ENCODE data around the gene NCF4. TPM values are rescaled to one million over a fixed set of nuclear protein-coding genes. Genes with fewer than 3 reads are reported as not detected.

The NCF4 gene
- total and polyA plus RNA-seq, 4 donors = 6.5 to 42.4 (median 27.2) TPM

DNA sequence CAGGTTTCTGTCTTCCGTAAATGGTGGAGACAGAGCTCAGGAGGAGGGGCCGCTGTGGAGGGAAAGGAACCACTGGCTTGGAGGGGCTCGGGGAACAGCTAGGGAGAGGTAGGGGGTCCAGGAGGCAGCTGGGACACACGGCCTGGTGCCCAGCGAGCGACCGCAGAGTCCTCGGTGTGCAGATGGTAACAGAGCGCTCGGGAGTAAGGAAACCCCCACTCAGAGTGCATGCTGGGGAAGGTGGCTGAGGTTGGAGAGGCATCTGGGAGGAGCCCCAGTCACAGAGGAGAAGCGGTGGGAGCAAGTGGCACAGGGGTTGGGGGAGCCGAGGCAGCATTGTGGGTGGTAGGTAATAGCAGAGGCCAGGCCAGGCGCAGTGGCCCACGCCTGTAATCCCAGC is 10.8 kb upstream of the NCF4 start:
- WGBS, 2 donors = 72 to 74% methylated on average over 14 of the region's 14 CpGs
- DNase-seq (no peak), ATAC-seq (ENCODE audit: low FRiP score) (no peak)
- Histone ChIP-seq H3K9me3 (ENCODE audit: control insufficient read depth, low read length) (no peaks in the 10 kb centered on the region), H3K27ac (ENCODE audit: low read depth in 1 of 2, low read length in 2 of 2) (no peak overlapping the region), H3K4me3 (ENCODE audit: low read length in 2 of 2) (no peak overlapping the region), H3K4me1 (ENCODE audit: control insufficient read depth in 1 of 2, insufficient read depth in 2 of 2, low read length in 2 of 2) (no peaks in the 10 kb centered on the region), H3K36me3 (ENCODE audit: control insufficient read depth in 1 of 2, insufficient read depth in 2 of 2, low read length in 1 of 2) (no peaks in the 10 kb centered on the region), H3K27me3 (ENCODE audit: control insufficient read depth in 1 of 2, insufficient read depth in 2 of 2, low read length in 1 of 2) (no peaks in the 10 kb centered on the region)
- intact Hi-C loops (cut with DNase I) = no loop called here

DNA sequence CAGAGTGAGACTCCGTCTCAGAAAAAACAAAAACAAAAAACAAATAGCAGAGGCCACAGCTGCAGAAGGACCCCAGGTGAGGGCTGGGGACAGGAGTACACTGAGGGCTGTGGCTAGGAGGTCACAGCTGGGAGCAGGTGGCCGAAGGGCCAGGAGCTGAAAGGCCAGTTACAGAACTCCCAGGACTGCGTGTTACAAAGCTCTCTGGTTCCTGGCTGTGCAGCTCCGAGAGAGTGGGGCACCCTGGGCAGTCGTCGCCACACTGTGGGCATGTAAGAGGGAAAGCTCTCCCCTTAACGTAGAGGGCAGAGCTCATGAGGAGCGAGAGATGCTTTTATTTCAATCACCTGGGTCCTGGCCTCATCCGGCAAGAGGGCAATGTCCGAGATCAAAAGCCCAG is 10.1 kb upstream of the NCF4 start:
- no peak for DNase-seq
- H3K4me3 ChIP-seq (ENCODE audit: low read length in 2 of 2) = no peak overlapping the region
- no peaks in the 10 kb centered on the region for H3K4me1 ChIP-seq (ENCODE audit: control insufficient read depth in 1 of 2, insufficient read depth in 2 of 2, low read length in 2 of 2)
- 73 to 76% methylated on average over 10 of the region's 10 CpGs for WGBS, 2 donors
- intact Hi-C loops (cut with DNase I) = no loop called here
- H3K9me3 ChIP-seq (ENCODE audit: control insufficient read depth, low read length) = no peaks in the 10 kb centered on the region
- no peak for ATAC-seq (ENCODE audit: low FRiP score)
- H3K27ac ChIP-seq (ENCODE audit: low read depth in 1 of 2, low read length in 2 of 2) = no peak overlapping the region
- no peaks in the 10 kb centered on the region for H3K27me3 ChIP-seq (ENCODE audit: control insufficient read depth in 1 of 2, insufficient read depth in 2 of 2, low read length in 1 of 2)
- H3K36me3 ChIP-seq (ENCODE audit: control insufficient read depth in 1 of 2, insufficient read depth in 2 of 2, low read length in 1 of 2) = no peaks in the 10 kb centered on the region

- 88 to 90% methylated on average over 7 of the region's 7 CpGs for WGBS, 2 donors
- Histone ChIP-seq H3K9me3 (ENCODE audit: control insufficient read depth, low read length) (no peaks in the 10 kb centered on the region), H3K27ac (ENCODE audit: low read depth in 1 of 2, low read length in 2 of 2) (no peak overlapping the region), H3K36me3 (ENCODE audit: control insufficient read depth in 1 of 2, insufficient read depth in 2 of 2, low read length in 1 of 2) (no peaks in the 10 kb centered on the region), H3K4me3 (ENCODE audit: low read length in 2 of 2) (no peak overlapping the region), H3K4me1 (ENCODE audit: control insufficient read depth in 1 of 2, insufficient read depth in 2 of 2, low read length in 2 of 2) (no peaks in the 10 kb centered on the region), H3K27me3 (ENCODE audit: control insufficient read depth in 1 of 2, insufficient read depth in 2 of 2, low read length in 1 of 2) (no peaks in the 10 kb centered on the region)
- ATAC-seq (ENCODE audit: low FRiP score) (no peak), DNase-seq (no peak)
- intact Hi-C loops (cut with DNase I) = no loop called here
Measured at GRCh38 chr22:36852056-36852973, 8.5 kb upstream of the NCF4 start.

- WGBS, 2 donors = 56 to 57% methylated on average over 15 to 16 of the region's 16 CpGs
- Histone ChIP-seq H3K36me3 (ENCODE audit: control insufficient read depth in 1 of 2, insufficient read depth in 2 of 2, low read length in 1 of 2) (no peaks in the 10 kb centered on the region), H3K27me3 (ENCODE audit: control insufficient read depth in 1 of 2, insufficient read depth in 2 of 2, low read length in 1 of 2) (no peaks in the 10 kb centered on the region), H3K4me3 (ENCODE audit: low read length in 2 of 2) (no peak overlapping the region), H3K4me1 (ENCODE audit: control insufficient read depth in 1 of 2, insufficient read depth in 2 of 2, low read length in 2 of 2) (no peaks in the 10 kb centered on the region), H3K27ac (ENCODE audit: low read depth in 1 of 2, low read length in 2 of 2) (no peak overlapping the region), H3K9me3 (ENCODE audit: control insufficient read depth, low read length) (no peaks in the 10 kb centered on the region)
- intact Hi-C loops (cut with DNase I) = no loop called here
- DNase-seq = peak; percentile 89
- ATAC-seq (ENCODE audit: low FRiP score) = no peak
Measured at GRCh38 chr22:36853407-36854099, 7.3 kb upstream of the NCF4 start.

DNA sequence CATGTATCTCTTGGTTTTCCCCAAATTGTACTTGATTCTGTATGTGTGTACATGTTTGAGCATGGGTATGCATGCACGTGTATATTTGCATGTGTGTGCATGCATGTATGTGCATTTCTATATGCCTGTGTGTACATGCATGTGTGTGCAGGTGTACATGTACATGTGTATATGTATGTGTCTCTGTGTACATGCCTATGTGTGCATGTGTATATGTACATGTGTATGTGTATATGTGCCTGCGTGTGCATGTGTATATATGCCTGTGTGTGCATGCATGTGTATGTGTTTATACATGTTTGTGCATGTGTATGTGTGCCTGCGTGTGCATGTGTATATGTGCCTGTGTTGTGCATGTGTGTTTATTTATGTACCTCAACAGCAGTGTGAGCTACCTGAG is 5.3 kb upstream of the NCF4 start:
- no peaks in the 10 kb centered on the region for H3K4me1 ChIP-seq (ENCODE audit: control insufficient read depth in 1 of 2, insufficient read depth in 2 of 2, low read length in 2 of 2)
- H3K27ac ChIP-seq (ENCODE audit: low read depth in 1 of 2, low read length in 2 of 2) = no peak overlapping the region
- H3K4me3 ChIP-seq (ENCODE audit: low read length in 2 of 2) = no peak overlapping the region
- 77 to 79% methylated on average over 3 of the region's 3 CpGs for WGBS, 2 donors
- H3K36me3 ChIP-seq (ENCODE audit: control insufficient read depth in 1 of 2, insufficient read depth in 2 of 2, low read length in 1 of 2) = no peaks in the 10 kb centered on the region
- intact Hi-C loops (cut with DNase I) = loop anchor here in 1 of 2 donors (5.0 kb wide), 2 partner anchors 122 to 308 kb away; no protein-coding TSS in a partner anchor
- DNase-seq (no peak), ATAC-seq (ENCODE audit: low FRiP score) (no peak)
- H3K27me3 ChIP-seq (ENCODE audit: control insufficient read depth in 1 of 2, insufficient read depth in 2 of 2, low read length in 1 of 2) = no peaks in the 10 kb centered on the region
- no peaks in the 10 kb centered on the region for H3K9me3 ChIP-seq (ENCODE audit: control insufficient read depth, low read length)

- Histone ChIP-seq H3K4me3 (ENCODE audit: low read length in 2 of 2) (no peak overlapping the region), H3K27me3 (ENCODE audit: control insufficient read depth in 1 of 2, insufficient read depth in 2 of 2, low read length in 1 of 2) (no peaks in the 10 kb centered on the region), H3K27ac (ENCODE audit: low read depth in 1 of 2, low read length in 2 of 2) (no peak overlapping the region), H3K4me1 (ENCODE audit: control insufficient read depth in 1 of 2, insufficient read depth in 2 of 2, low read length in 2 of 2) (no peaks in the 10 kb centered on the region), H3K9me3 (ENCODE audit: control insufficient read depth, low read length) (no peaks in the 10 kb centered on the region), H3K36me3 (ENCODE audit: control insufficient read depth in 1 of 2, insufficient read depth in 2 of 2, low read length in 1 of 2) (no peaks in the 10 kb centered on the region)
- intact Hi-C loops (cut with DNase I) = loop anchor here in 1 of 2 donors (2.0 to 5.0 kb wide), 3 partner anchors 73 to 309 kb away; no protein-coding TSS in a partner anchor
- DNase-seq (peak; percentile 93 to 97), ATAC-seq (ENCODE audit: low FRiP score) (peak; percentile 92)
- WGBS, 2 donors = 3% methylated on average over 30 of the region's 30 CpGs
Measured at GRCh38 chr22:36856121-36856791, 4.5 kb upstream of the NCF4 start.

DNA sequence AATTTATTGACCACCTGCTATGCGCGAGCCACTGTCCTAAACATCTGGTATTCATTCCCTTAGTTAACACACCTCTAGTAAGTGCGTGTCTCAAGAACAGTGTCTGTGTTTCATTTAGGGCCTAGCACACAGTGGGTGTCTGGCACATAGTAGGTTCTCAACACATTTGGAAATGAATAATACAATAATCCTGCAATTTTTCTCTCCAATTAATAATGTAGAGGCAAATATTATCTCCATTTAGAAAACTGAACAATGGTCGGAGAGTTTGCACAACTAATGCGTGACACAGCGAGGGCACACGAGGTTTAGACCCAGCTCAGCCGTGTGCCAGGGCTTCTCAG is 4.0 kb upstream of the NCF4 start:
- Histone ChIP-seq H3K4me3 (ENCODE audit: low read length in 2 of 2) (no peak overlapping the region), H3K9me3 (ENCODE audit: control insufficient read depth, low read length) (no peaks in the 10 kb centered on the region), H3K36me3 (ENCODE audit: control insufficient read depth in 1 of 2, insufficient read depth in 2 of 2, low read length in 1 of 2) (no peaks in the 10 kb centered on the region), H3K4me1 (ENCODE audit: control insufficient read depth in 1 of 2, insufficient read depth in 2 of 2, low read length in 2 of 2) (no peaks in the 10 kb centered on the region), H3K27me3 (ENCODE audit: control insufficient read depth in 1 of 2, insufficient read depth in 2 of 2, low read length in 1 of 2) (no peaks in the 10 kb centered on the region), H3K27ac (ENCODE audit: low read depth in 1 of 2, low read length in 2 of 2) (no peak overlapping the region)
- DNase-seq (no peak), ATAC-seq (ENCODE audit: low FRiP score) (no peak)
- WGBS, 2 donors = 63 to 72% methylated on average over 8 of the region's 8 CpGs
- intact Hi-C loops (cut with DNase I) = loop anchor here in 1 of 2 donors (2.0 to 5.0 kb wide), 3 partner anchors 74 to 309 kb away; no protein-coding TSS in a partner anchor

DNA sequence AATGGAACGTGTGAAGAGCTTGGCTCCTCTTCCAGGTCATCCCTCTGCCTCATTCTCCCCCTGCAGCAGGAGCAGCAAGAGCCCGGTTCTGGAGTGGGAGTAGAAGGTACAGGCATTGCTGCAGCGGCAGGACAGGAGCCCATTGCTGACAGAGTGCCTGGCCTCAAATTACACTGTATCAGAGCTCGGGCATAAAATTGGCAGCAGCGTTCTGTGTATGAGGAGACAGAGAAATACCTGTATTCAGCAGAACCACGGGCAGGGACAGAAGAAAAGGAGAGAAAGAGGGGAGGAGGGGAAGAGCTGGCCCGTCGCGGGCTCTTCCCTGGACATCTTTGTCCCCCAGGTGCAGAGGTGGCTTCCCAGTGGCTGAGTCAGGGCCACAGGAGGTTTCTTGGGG is 2.6 kb upstream of the NCF4 start:
- no peak for DNase-seq
- H3K9me3 ChIP-seq (ENCODE audit: control insufficient read depth, low read length) = no peaks in the 10 kb centered on the region
- H3K4me1 ChIP-seq (ENCODE audit: control insufficient read depth in 1 of 2, insufficient read depth in 2 of 2, low read length in 2 of 2) = no peaks in the 10 kb centered on the region
- H3K4me3 ChIP-seq (ENCODE audit: low read length in 2 of 2) = no peak overlapping the region
- ATAC-seq (ENCODE audit: low FRiP score) = no peak
- intact Hi-C loops (cut with DNase I) = loop anchor here in 1 of 2 donors (5.0 kb wide), 2 partner anchors 119 to 311 kb away; no protein-coding TSS in a partner anchor
- 64 to 69% methylated on average over 9 of the region's 9 CpGs for WGBS, 2 donors
- H3K27me3 ChIP-seq (ENCODE audit: control insufficient read depth in 1 of 2, insufficient read depth in 2 of 2, low read length in 1 of 2) = no peaks in the 10 kb centered on the region
- no peaks in the 10 kb centered on the region for H3K36me3 ChIP-seq (ENCODE audit: control insufficient read depth in 1 of 2, insufficient read depth in 2 of 2, low read length in 1 of 2)
- H3K27ac ChIP-seq (ENCODE audit: low read depth in 1 of 2, low read length in 2 of 2) = no peak overlapping the region
